NCI-H1436 treated with DMSO at 0.1 percent for 48 hours (cell line): ENCODE data around the gene ZBTB18.
A peak's percentile ranks its signal among the peaks of the same experiment; 100 is the strongest.
"Not testable (repeated sequence)": the region's sequence is repeated elsewhere in the genome, so short reads cannot be mapped to it uniquely, and the experiment has no call there.

ENCODE experiments used
- DNase-seq: peaks from one replicate; lab custom pipeline; 2025; lab: John Stamatoyannopoulos, UW

ZBTB18 gene

DNA sequence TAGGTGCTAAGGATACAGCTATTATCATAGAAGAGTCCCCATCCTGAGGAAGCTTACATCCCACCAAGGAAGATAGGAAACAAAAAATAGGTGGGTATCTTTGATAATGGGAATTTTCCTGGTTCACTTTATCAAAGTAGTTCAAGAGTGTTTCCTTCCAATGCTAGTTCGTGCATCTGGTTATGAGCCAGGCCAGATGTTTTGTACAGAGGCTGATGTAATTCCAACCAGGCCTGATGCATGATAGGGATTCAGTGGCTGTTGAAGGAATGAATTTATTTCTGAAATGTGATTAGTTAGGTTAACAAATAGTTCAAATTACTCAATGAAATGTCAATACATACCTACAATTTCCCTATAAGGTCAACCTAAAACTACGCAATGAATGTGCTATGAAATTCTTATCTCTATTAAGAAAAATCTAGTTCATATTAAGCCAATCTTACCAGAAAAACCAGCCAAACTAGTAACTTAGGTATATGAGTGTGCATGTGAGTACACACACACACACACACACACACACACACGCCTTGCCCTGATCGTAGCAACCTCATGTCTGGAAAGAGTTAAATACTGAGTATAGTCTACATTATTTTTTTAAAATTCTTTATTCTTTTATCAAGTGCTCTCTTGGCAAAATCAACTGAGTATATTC, 9.5 kb upstream of the ZBTB18 start:
- DNase-seq, result no peak

DNA sequence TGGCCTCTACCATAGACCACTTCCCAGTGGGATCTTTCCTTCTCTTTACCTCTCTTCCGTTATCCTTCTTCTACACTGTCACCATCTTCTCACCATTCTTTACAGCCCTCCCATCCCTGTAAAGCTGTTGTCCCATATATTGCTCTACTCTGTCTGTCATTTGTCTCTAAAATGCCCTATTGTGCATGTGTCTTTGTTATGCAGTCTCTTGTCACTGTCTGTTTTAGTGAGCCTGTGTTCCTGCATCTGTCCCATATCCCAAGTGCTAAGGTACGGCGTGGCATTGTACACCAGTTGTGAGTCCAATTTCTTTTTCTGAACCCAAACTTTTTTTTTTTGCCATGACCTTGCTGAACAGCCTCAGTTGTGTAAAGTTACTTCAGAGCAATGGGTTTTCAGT, 8.8 kb upstream of the ZBTB18 start:
- DNase-seq, result no peak

DNA sequence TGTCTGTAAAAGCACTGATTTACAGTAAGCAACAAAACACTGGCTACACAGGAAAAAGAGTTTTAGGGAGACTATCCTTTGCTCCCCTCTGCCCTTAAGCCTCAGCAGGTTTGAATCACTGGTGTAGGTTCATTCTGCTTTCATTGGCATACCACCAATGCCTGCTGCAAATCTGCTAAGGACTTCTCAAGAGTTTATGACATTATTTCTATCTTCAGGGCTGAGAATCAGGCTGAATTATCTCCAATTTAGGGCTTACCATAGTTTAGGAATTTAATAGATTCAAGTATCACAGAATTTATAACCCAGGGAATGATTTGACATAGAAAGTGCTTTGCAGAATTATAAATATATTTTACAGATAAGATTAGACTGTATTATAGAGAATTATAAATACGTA, 6.7 kb upstream of the ZBTB18 start:
- no peak for DNase-seq

DNA sequence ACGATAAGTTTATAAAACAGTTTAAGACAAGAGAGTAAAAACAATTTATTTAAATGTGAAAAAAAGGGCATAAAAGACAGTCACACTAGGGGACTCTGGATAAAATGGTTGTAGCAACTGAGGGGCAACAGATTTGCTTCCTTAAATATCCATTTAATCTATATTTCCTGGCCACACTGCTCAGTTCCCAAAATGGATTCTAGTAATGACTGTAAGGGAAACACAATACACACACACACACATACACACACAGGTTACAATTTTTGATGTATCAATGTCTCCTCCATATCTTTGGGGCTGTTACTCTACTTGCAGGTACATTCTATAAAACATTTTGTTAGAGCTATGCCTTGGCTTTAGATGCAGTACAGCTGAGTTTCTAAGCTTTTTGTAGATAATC, 4.8 kb upstream of the ZBTB18 start:
- DNase-seq, result not testable (repeated sequence)

DNA sequence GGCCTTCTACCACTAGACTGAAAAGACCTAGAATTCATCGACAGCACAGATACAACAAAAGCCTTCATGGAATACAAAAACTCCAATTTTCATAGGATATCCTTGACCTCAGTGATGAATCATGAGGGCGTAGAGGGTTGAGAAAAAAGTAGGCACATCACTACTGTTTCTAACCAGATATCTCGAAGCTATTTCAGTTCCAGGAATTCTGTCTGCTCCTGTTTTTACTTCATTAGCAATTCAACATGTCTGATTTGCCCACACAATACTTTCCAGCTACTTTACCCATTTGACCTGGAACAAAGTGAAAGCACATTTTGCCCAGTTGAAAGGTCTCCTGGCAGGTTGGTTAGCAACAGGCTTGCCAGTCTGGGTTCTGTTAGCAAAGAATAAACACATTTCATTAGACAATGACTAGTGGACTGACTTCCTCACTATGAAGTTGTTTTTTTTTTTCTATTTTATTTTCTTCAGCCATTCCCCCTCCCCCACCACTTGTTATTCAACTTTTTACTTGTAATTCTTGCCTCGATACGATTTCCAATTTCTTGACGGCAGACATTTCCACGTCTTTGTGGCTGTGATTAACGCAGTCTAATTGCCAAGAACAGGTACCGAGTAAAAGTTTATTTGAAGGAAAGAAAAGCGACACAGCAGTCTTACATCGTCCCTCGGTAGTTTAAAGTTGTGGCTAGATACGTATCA, 4.0 kb upstream of the ZBTB18 start:
- DNase-seq, result no peak

DNA sequence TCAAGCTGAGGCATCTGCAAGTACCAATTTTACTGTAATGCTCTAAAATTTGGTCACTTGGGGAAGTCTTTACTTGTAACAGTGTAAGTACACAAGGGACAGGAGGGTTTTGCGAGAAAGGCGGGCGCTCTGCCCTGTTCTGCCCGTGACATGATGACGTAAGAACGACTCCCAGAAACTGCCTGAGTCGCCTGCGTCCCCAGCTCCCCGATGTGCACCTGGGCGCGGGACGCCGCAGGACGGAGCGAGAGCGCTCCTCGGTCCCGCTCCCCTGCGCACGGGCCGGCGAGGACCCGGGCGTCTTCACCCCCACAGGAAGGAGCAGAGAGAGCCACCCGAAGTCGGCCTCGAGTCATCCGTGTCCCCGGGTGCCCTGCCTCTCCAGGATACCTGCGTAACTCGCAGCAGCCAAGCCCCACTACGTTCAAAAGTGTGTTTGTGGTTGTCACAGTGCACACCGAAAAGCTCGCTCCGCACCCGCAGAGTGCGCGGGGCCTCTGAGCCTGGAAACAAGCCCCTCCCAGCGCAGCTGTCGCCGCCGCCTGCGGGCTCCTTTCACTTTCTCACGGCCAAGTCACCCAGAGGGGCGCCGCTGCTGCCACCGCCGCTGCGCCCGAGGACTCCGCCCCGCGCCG, 3.3 kb upstream of the ZBTB18 start:
- no peak for DNase-seq

DNA sequence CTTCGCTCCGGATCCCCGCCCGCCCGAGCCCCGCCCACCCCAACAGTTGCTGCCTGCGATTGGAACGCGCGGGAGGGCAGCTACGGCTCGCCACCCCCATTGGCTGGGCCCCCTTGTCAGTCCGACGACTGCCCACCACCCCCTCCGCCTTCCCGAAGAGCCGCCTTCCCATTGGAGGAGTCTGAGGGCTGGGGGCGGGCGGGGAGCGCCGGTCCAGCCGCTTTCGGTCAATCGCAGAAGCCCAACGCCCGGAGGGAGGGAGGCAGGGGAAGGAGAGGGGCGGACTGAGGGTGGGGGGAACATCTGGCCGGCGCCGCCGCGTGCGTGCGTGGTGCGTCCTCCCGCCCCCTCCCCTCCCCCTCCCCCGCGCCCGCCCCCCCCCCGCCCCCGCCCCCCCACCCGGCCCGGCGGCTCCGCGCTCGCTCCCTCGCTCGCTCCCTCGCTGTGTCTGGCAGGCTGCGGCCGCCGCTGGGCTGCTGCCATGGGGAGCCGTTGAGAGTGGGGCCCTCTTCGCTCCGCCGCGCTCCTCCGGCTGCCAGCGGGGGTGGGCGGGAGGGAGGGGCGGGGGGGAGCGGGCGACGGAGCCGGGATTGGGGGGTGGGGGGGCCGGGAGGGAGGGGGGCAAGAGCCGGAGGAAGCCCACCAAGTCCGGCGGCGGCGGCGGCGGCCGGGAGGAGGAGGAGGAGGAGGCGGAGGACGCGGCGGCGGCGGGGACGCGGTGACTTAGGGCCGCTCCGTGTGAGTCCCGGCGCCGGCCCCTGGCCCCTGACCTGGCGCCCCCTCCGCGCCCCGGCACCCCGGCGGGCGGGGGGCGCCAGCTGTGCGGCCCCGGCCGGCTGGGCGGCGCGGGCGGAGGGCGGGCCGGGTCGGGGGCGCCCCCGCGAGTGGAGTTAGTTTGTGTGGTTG, 2.6 kb upstream of the ZBTB18 start:
- DNase-seq, result peak; percentile 92

DNA sequence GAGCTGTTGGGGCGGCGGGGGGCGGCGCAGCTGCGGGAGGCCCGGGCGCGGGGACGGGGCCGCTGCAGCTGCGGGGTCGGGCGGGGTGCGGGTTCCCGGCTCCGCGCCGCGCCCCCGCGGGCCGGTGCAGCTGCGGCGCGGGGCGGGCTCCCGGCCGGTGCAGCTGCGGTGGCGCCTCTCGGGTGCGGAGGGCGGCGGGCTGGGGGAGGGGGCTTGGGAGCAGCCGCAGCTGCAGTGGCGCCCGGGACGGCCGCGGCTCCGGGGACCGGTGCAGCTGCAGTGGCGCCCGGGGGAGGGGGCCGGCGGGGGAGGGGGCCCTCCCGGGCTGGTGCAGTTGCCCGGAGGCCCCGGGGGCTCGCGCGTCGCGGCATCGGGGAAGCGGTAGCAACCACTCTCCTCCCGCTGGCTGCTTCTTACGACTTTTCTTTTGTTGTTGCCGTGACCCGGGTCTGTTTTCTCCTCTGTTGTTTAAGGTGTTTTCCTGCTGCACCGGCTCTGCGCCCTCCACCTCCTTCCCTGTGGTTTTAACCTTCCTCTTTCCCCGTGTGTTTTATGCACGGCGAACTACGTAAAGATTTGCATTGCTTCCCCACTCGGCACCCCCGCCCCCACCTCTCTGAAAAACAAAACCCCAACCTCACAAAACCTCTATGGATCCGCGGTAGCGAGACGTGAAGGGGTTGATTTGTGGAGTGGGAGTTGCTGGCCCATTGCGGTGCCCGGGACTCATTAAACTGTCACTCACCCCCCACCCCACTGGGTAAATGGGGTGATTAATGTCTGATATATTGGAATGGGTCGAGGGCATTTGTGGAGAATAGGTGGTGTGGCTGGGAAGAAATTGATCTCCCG, 1.7 kb upstream of the ZBTB18 start:
- no peak for DNase-seq

DNA sequence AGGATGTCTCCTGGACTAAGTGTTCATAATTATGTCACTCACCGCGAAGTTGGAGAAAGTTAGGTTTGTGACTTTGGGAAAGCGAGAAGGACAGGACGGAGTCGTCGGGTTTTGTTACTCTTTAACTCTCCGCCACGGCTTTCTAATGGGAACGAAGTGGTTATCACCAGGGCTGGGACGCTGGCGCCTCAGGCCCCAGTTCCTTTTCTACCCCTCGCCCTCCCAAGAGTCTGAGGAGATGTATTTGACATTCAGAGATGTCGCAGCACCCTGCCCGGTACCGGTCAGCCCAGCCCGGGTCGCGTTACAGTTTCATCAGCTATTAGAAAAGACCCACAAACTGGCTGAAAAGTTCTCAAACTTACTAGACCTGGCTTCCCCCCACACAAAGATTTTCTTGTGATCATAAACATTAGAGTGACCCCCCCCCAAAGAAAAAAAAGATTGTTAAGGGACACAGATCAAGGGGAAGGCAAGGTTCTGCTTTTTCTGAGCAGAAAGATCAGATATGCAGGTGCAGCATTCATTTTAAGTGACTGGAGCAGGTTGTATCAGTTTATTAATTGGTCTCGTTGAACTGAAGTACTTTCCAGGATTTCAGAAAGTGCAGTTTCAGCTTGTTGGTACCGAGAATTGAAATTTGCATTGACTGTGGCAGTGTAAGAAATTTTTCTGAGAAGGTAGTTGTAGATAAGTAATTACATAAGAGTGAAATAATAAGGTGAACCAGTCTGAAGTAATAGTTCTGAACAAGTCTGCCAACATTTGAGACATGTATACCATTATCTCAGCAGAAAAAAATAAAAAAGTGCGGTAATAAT, 859 bp upstream of the ZBTB18 start:
- DNase-seq, result no peak

DNA sequence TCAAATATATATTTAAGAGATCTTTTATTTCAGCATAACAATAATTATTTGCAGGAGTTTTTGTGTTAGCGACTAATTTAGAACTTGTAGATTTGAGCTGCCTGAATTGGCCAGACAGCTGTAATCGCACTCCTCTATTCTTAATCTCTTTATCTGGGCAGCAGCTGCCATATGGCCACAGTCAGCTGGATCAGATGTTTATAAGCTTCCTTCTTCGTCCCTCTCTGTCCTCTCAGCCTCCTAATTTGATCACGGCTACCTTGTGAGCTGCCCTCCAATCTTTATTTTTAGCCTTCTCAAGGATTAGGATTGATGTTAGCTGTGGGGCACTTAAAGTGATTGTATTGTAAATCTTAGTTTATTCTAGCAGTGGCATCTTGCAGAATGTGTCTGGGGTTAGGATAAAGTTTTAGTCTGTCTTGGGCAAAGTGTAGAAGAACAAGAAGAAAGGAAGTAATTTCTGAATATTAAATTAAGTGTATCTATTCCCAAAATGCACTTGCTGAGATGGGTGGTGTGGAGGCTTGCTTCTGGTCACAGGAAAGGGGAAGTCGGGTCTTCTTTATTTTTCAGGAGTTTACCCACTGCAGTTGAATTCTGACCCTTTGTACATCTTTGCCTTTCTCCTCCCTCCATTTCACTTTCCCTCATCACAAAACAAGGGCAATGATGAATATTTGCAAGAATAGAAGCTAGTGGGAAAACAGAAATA, 1.1 kb downstream of the ZBTB18 start:
- DNase-seq, result no peak

DNA sequence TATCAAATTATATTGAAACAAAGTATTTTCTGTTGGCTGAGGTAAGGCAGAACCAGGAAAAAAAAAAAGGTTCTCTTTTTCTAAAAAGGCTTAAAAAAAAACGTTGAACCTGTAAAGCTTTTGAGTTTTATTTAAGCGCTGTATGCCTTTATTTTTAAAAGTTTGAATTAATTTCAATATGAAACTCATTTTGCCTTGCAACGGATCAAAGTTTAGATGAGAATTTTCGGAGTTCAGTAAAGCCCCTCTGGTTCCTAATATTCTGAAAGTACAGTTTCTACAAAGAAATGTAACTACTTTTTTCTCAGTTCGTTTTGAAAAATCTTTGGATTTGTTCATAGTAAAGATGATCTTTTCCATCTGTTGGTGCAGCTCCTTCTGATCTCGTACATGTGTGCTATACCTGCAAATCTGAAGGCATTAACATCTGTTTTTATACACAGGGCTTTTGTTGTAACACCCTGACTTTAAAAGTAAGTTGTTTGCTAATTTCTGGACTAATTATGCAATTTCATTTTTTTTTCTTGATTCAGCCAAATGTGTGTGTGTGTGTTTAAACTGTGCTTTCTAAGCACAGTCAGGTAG, 1.7 kb downstream of the ZBTB18 start:
- no peak for DNase-seq

DNA sequence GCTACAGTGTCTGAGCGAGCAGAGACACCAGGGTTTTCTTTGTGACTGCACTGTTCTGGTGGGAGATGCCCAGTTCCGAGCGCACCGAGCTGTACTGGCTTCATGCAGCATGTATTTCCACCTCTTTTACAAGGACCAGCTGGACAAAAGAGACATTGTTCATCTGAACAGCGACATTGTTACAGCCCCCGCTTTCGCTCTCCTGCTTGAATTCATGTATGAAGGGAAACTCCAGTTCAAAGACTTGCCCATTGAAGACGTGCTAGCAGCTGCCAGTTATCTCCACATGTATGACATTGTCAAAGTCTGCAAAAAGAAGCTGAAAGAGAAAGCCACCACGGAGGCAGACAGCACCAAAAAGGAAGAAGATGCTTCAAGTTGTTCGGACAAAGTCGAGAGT, 2.7 kb downstream of the ZBTB18 start:
- no peak for DNase-seq

DNA sequence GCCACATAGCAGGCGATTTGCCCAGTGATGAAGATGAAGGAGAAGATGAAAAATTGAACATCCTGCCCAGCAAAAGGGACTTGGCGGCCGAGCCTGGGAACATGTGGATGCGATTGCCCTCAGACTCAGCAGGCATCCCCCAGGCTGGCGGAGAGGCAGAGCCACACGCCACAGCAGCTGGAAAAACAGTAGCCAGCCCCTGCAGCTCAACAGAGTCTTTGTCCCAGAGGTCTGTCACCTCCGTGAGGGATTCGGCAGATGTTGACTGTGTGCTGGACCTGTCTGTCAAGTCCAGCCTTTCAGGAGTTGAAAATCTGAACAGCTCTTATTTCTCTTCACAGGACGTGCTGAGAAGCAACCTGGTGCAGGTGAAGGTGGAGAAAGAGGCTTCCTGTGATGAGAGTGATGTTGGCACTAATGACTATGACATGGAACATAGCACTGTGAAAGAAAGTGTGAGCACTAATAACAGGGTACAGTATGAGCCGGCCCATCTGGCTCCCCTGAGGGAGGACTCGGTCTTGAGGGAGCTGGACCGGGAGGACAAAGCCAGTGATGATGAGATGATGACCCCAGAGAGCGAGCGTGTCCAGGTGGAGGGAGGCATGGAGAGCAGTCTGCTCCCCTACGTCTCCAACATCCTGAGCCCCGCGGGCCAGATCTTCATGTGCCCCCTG, 3.3 kb downstream of the ZBTB18 start:
- no peak for DNase-seq

DNA sequence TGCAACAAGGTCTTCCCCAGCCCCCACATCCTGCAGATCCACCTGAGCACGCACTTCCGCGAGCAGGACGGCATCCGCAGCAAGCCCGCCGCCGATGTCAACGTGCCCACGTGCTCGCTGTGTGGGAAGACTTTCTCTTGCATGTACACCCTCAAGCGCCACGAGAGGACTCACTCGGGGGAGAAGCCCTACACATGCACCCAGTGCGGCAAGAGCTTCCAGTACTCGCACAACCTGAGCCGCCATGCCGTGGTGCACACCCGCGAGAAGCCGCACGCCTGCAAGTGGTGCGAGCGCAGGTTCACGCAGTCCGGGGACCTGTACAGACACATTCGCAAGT, 3.8 kb downstream of the ZBTB18 start:
- DNase-seq, result no peak

DNA sequence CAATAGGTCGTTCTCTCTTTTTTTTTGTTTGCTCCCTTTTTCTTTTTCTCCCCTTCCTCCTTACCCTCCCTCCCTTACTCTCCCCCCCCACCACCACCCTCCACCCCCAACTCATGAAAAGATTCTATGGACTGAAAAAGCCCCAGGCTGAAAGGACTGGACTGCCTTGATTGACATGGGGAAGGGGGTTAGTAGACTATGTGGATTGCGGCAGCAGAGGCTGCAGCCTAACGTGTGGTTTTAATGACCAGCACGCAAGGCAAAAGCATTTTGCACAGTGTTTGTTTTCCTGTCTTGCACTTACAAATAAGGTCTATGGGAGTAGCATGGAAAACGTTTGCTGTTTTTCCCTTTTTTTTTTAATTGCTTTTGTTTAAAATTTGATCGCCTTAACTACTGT, 5.5 kb downstream of the ZBTB18 start:
- no peak for DNase-seq

DNA sequence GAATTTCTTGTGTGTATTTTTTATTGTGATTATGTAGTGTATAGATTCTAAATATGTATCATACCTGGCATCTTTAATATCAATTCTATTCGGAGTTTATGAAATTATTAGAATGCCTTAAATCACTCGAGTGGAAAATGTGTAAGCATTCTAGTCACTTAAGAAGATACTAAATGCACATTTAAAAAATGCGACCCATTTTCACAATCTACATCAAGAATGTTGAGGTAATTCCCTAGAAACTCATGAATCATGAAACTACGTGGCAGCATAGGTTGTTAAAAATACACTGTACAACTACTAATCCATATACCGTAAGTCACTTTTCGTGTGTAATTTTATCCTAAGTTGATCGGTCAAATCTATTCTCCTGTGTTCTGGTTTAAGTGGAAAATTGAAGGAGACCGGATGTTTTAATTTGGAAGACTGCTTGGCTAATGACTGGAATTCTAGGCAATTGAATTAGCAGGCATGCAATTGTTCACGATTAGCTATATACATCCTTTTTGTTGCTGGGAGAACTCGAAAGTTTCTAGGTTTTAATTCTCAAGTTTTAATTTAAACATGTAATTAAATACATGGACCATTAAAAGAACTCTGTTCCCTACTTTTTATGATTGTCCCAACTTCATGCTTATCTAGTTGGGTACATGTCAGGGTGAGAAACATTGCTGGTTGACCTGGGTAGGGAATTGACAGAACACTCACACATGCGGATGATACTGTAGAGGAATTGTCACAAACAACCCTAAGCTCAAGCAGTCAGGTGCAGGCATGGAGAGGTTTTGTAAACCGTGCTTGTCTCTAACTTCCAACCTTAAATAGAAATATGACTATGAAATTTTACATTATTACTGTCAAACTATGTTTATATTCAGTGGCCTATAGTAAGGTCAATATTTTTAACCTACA, 6.6 kb downstream of the ZBTB18 start:
- no peak for DNase-seq

DNA sequence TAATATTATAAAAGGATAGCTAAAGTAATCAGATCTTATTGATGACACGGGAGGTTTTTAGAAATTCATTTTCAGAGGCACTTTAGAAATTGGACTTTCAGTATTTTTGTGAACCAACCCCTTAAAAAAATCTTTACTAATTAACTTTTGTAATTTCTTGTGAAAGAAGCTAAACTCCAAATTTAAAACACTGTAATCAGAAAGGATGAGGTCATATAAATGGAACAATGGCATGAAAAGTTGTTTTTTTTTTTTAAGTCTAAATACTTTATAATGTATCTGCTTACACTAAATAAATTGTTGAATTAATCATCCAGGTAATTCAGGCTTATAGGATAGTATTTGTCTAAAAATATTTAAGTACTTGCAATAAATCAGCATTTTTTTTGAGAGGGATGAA, 9.0 kb downstream of the ZBTB18 start:
- no peak for DNase-seq

DNA sequence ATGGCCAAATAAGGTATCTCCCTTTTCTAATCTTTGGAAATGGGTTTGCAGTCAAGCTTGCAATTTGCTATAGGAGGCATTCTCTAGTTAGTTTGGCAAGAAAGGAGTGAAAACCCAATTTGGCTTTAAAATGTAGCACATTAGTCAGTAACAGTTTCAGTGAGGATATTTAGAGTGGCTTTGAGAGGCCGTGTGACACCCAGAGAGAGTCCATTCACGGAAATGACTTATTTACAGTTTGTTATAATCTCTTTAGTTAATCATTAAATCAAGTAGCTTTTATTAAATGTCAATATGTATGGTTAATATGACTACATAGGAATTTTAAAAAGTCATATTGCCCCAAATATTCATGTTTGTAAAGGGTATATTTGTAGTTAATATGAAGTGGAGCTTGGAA, 9.6 kb downstream of the ZBTB18 start:
- no peak for DNase-seq
